ENCODE measurements around the gene FGR.

DNA sequence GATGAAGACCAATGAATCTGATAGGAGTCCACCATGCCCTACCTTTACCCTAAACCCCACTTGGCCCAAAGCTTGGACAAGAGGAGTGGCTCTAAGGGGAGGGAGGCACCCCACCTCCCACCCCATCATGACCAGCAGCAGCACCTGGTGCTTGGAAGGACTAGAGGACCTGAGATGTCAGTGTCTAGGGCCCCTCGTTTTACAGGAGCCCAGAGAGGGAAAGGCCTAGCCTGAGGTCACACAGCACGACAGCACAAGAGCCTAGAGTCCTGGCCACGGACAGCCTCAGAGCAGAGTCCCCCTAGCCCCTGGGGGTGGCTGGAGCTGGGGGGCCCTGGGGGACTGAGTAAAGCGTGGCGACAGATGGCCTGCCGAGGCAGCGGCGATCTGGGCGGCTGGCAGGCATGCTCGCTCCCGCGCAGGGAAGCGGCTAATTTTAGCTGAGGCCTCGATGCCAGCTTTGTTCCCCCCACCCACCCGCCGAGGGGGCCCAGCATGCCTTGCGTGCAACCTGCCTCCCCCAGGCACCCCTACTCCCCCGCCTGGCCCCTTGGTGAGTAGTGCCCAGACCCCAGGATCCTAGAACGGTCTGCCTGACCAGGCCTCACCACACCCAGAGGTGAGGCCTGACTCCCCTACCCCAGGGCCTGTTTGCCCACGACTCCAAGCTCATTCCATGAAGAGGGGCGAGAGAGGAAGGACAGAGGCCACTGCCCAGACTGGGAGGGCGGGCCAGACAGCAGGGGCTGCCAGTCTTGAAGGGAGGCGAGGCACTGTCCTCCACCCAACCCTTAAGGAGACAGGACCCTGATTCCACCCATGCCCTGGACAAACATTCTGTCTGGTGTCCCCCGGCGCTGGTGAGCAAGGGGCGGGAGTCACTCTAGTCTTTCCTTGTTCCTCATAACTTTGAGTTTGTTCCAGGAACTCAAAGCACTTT is 70.0 kb downstream of the FGR start:
- no peak for TF ChIP-seq POLR2A (IDR thresholded peaks at IDR 0.05; ENCODE audit: extremely low read depth, insufficient read length)
- TF ChIP-seq, protein P1, sequence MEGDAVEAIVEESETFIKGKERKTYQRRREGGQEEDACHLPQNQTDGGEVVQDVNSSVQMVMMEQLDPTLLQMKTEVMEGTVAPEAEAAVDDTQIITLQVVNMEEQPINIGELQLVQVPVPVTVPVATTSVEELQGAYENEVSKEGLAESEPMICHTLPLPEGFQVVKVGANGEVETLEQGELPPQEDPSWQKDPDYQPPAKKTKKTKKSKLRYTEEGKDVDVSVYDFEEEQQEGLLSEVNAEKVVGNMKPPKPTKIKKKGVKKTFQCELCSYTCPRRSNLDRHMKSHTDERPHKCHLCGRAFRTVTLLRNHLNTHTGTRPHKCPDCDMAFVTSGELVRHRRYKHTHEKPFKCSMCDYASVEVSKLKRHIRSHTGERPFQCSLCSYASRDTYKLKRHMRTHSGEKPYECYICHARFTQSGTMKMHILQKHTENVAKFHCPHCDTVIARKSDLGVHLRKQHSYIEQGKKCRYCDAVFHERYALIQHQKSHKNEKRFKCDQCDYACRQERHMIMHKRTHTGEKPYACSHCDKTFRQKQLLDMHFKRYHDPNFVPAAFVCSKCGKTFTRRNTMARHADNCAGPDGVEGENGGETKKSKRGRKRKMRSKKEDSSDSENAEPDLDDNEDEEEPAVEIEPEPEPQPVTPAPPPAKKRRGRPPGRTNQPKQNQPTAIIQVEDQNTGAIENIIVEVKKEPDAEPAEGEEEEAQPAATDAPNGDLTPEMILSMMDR (IDR thresholded peaks at IDR 0.05; ENCODE audit: low read depth, low read length) = no peak

Data from NB4 (cell line).